MG63 (cell line): ENCODE data around the gene PITX2. TPM values are rescaled to one million over a fixed set of nuclear protein-coding genes. Genes with fewer than 3 reads are reported as not detected.

ENCODE experiments used
- DNase-seq: peaks from one replicate; pipeline ENCODE4 v3.0.0-alpha.2; 2020
- H3K27me3 ChIP-seq: fragments of 250-450 bp; sonication (Bioruptor Pico); 2 replicates; pipeline ENCODE4 v1.5.1; 2020; ENCODE audit warnings: mild to moderate bottlenecking, moderate library complexity
- H3K36me3 ChIP-seq: fragments of 250-450 bp; sonication (Bioruptor Pico); 2 replicates; pipeline ENCODE4 v1.5.1; 2020; ENCODE audit warnings: mild to moderate bottlenecking, moderate library complexity
- H3K4me3 ChIP-seq: fragments of 250-450 bp; sonication (Bioruptor Pico); 2 replicates; pipeline ENCODE4 v1.5.1; 2020; ENCODE audit warnings: mild to moderate bottlenecking, moderate library complexity
- H3K9me3 ChIP-seq: fragments of 250-450 bp; sonication (Bioruptor Pico); 2 replicates; pipeline ENCODE4 v1.5.1; 2020; ENCODE audit warnings: mild to moderate bottlenecking, moderate library complexity
- total RNA-seq: library from RNA; depleted of rRNA; stranded (reverse); fragments of >200 nt; shearing (Covaris generic); gene quantifications from 2 replicates; pipeline ENCODE4 v1.2.3, GENCODE V29; 2014; ENCODE audit warnings: low replicate concordance

The PITX2 gene
- total RNA-seq, 1 experiment from 2014 or later: 6.7 TPM

DNA sequence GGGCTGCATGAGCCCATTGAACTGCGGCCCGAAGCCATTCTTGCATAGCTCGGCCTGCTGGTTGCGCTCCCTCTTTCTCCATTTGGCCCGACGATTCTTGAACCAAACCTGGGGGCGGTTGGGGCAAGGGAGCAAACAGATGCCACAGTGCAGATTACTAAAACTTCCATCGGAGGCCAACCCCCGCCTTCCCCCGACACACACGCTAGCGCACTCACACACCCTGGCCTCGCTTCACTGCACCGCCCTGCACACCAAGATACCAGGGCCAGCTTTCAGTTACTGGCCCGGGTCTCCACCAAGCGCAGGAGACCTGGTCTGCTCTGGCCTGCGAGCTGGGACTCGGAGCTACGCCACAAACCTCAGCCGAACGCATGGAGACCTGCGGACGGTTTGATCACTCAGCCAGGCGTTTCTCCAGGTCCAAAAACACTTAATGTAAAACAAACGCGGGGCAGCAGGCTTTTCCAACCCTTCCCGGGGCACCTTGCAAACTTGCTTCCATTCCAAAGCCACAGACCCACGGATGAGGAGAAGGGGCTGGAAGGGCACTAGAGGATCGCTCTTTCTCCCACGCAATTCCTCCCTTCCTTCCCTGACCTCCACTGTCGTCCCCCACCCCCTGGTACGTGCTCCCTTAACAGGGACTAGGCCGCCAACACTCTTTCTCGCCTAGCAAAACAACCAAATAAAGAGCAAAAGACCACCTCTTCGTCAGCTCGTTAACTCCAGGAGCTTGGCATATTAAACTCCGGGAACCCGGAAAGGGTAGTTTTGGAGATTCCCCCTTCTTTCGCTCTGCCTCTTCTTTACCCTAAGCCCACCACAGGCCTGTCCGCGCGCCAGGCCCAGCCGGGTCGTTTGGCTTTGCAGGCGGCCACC, 4.1 kb downstream of the PITX2 start:
- Histone ChIP-seq H3K36me3 (no peaks in the 10 kb centered on the region), H3K27me3 (no peaks in the 10 kb centered on the region), H3K9me3 (no peaks in the 10 kb centered on the region), H3K4me3 (peak overlapping the region; percentile 26)
- DNase-seq: no peak

DNA sequence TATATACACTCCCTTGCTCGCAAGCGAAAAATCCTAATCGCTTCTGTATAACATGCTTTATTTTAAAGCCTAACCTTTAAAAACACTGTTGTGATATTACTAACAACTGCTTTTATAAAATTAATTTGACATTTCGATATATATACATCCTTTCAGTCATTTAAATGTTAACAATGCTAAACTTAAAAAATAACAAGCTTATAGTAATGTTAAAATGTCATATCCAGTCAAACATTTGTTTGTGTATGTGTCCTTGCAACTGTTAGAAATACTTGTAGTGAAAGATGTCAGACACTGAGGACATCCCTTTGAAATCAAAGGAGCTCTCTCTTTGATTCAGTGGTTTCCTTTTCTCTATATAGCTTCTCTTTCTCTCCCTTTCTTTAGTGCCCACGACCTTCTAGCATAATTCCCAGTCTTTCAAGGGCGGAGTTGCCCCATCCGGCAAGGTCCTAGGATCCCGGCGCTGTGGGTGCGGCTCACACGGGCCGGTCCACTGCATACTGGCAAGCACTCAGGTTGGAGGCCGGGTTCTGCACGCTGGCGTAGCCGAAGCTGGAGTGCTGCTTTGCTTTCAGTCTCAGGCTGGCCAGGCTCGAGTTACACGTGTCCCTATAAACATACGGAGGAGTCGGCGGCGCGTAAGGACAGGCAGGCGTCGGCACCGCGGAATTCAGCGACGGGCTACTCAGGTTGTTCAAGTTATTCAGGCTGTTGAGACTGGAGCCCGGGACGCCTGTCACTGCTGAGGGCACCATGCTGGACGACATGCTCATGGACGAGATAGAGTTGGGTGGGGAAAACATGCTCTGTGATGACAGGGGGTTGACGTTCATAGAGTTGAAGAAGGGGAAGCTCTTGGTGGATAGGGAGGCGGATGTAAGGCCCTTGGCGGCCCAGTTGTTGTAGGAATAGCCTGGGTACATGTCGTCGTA, 5.0 kb downstream of the PITX2 start:
- Histone ChIP-seq H3K36me3 (no peaks in the 10 kb centered on the region), H3K27me3 (no peaks in the 10 kb centered on the region), H3K4me3 (no peak overlapping the region)

DNA sequence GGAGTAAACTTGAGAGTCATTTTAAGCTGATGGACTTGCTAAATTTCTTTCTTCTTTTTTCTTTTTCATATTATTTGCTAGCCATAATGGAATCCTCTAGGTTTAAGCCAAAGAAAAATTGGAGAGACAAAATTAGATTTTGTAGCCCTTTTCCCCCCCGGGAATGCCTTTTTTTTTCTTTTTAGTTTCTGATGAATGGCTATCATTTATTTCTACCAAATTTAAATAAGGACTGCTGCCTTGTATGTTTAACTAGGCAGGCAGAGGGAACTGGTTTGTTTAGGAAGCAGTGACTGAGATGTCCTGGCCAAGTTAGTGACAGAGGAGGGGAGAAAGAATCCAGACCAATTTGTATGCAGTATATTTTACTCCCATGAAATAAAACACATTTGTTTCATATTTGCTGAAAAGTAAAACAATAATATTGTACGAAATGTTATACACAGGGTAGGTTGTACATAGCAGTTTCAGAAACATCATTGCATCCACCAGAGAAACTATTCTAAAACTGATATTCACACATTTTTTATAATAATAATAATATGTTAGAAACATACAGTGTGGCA, 5.7 kb downstream of the PITX2 start:
- no peak for DNase-seq
- no peaks in the 10 kb centered on the region for H3K9me3 ChIP-seq
- no peak overlapping the region for H3K4me3 ChIP-seq
- H3K36me3 ChIP-seq: no peaks in the 10 kb centered on the region
- H3K27me3 ChIP-seq: no peaks in the 10 kb centered on the region

More for the DNA sequence above, 5.0 kb downstream of the PITX2 start:
- no peaks in the 10 kb centered on the region for H3K9me3 ChIP-seq
- DNase-seq: no peak

DNA sequence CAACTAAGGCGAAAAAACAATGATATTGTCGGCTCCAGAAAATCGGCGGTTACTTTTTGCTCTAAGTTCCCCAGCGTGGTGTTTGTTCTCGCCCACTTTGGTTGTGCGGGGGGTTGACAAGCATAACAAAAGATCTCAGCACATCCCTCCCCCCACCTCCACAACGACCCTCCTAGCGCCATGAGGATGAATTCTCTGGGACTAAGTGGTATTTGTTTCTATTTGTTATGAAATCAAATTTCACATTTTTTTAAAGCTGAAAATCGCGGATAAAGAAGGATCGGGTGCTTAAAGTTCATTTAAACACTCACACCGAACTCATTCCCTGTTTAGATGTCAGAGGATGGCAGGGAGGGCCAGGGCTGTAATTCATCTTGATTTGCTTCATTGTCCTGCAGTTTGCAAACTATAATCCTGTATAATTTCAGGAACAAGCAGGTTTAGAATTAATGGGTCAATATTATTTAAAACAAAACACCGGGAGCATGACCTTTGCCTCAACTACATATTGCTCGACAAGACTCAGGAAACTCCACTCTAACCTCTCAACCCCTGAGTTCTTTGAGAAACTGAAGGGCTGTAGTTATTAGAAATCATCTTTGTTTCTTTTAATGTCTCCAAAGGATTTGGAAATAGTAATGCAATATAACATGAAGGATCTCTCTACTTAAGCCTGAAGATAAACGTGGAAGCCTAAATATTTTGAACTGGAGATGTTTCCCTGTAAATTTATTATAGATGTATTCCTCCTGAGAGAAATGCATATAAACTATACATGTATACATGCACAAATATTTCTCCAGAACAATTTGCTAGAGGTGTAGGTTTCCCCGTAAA, 6.4 kb downstream of the PITX2 start:
- no peaks in the 10 kb centered on the region for H3K27me3 ChIP-seq
- DNase-seq: no peak
- H3K36me3 ChIP-seq: no peaks in the 10 kb centered on the region
- H3K9me3 ChIP-seq: no peaks in the 10 kb centered on the region
- no peak overlapping the region for H3K4me3 ChIP-seq

DNA sequence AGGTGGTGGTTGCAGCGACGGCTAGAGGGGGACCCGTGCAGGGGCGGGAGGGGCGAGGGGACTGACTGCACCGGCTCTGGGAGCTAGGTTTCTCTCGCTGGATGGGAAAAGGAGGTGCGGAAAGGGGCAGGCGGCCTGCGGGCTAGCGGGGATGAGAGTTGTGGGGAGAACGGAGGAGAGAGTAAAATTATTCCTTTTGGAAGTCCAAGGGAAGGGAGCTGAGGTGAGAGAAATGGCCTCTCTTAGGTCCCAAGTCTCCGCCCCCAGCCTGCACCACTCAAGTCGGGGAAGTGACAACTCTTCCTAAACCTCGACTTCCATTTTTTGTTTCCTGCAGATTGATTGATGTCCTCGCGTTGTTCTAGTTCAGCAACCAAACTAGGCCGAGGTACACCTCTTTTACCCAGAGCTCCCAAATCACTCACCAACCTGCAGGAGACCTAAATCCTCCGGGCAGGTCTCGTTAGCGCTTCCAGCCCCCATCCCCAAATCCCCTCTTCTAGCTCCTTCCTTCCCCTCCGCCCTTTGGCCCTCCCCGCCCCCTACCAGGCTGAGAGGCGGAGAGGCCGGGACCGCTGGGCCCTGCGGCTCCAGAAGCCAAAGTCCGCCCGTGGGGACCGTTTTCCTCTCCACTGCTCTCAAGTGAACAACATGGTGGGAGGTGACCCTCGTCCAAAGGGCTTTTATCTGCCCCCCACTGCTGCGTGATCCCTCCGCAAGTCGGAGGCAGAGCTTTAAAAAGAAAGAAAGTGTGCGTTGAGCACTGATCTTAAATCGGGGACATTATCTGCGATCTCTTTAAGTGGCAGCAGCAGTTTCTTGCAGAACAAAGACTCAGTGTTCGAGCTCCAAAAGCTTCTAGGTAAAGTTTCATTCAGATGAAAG, 7.3 kb downstream of the PITX2 start:
- Histone ChIP-seq H3K27me3 (no peaks in the 10 kb centered on the region), H3K9me3 (no peaks in the 10 kb centered on the region), H3K36me3 (no peaks in the 10 kb centered on the region), H3K4me3 (no peak overlapping the region)
- no peak for DNase-seq

DNA sequence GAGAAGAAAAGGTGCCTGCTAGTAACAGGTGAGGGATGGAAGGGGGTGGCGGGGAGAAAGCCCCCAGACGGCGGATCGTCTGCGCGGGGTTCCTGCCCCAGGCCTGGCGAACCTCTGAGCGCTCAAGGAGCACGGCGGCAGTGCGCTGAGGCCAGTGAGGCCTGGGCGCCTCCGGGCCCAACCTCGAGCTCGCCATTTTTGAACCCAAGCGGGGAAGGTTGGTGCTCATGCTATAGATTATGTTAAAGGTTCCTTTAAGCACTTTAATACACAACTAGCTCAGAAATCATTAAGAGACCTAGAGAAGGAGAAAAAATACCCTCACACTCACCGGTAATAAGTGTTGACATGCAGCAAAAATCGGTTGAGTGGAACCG, 7.9 kb downstream of the PITX2 start:
- no peak overlapping the region for H3K4me3 ChIP-seq
- no peaks in the 10 kb centered on the region for H3K27me3 ChIP-seq
- DNase-seq: no peak

DNA sequence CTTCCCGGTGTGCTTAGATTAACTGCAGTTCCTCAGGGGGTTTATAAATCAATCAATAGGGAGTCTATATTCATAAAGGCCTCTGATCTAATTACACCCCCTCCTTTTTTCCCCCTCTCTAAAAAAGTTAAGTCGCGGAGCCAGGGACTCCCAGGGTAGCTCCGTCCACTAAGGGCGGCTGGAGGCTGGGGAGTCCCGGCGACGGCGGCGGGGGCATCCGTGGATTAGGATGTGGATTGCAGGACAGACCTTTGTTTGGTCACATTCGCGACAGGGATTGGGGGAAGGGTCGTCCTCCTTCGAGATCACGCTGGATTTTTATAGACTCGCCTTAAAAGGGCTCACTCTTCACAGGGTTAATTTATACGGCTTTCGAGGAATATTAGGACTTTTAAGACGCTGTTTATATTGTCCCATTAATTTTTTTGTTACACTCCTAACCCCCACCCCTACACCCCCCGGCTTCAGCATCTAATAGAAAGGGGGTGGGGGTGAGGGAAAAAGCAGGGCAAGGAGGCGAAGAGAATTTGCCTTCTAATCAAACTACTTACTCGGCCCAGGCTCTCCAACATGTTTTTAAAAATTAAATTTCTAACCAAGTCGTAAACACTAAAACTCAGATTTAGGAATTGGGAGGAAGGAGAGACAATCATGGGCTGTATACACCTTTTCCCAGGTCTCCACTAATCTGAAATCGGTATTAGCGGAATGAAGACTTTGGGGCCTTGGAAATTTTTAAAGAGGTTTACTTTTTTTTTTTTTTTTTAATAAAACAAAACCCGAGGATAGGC, 8.5 kb downstream of the PITX2 start:
- no peaks in the 10 kb centered on the region for H3K27me3 ChIP-seq
- DNase-seq: no peak
- H3K36me3 ChIP-seq: no peaks in the 10 kb centered on the region
- H3K9me3 ChIP-seq: no peaks in the 10 kb centered on the region
- H3K4me3 ChIP-seq: no peak overlapping the region

More for the DNA sequence above, 7.9 kb downstream of the PITX2 start:
- Histone ChIP-seq H3K9me3 (no peaks in the 10 kb centered on the region), H3K36me3 (no peaks in the 10 kb centered on the region)

DNA sequence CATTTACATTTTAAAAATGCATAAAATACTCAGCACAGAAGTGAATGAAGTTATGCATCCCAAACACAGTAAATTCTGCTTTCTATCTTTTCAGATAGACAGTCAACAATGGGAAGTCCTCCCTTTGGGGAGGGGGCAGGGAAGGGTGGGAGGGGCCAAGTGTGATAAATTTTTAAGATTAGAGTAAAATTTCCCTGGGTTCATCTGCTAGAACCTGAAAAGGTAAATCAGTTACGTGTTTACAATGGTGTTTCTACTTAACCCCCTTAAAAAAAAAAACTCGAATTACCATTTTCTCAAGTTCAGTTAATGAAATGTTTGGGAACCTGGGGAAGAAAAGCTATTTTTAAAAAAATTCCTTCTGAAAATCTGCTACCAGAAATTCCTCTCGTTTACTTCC, 9.1 kb downstream of the PITX2 start:
- Histone ChIP-seq H3K9me3 (no peaks in the 10 kb centered on the region), H3K36me3 (no peaks in the 10 kb centered on the region), H3K4me3 (no peak overlapping the region), H3K27me3 (no peaks in the 10 kb centered on the region)
- no peak for DNase-seq

DNA sequence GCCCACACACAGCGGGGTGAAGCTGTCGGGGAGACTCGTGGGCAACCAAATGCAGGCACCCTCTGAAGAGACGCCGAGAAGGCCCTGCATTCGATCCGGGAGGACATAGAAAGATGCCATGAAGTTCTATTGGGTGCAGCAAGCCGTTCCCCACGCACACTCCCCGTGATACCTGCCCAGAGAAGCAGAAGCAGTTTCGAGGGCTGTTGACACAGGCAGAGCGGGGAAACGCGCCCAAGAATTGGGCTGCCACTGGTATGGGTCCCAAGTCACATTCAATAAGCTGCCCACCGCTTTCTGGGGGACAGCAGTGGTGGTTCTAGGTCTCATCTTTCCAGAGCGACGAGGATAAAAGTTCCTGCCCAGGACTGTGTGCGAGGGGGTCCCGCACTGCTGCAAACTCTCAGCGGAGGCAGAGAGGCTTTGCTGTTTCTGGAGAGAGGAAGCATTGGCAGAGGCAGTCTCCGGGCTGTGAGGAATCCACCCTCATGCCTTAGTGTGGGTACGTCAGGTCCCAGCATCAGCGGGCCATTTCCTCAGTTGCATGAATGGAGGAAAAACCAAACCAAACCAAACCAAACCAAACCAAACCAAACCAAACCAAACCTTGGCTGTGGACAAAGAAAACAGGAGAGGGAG, 10.1 kb downstream of the PITX2 start:
- DNase-seq: no peak
- Histone ChIP-seq H3K4me3 (no peak overlapping the region), H3K27me3 (no peaks in the 10 kb centered on the region), H3K36me3 (no peaks in the 10 kb centered on the region), H3K9me3 (no peaks in the 10 kb centered on the region)

DNA sequence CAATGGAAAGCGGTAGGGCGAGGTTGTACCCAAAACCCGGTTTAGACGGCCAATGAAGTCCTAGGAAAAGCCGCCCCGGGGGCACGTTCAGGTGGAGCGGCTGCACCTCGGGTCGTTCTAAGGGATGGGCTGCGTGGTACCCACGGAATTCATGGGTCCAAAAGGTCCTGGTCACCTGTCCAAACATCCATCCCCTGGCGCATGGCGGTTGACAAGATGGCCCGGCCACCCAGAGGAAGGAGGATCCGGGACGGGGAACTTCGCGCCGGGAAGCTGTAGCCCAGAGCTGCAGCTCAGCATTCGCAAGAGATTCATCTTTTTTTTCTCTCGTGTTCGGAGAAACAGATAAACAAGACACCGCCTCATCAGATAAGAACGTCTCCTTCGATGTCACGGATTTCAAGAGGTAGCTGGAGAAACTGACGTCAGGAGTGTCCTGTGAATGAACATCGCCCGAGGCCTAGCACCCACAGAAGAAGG, 10.9 kb downstream of the PITX2 start:
- Histone ChIP-seq H3K4me3 (no peak overlapping the region), H3K27me3 (no peaks in the 10 kb centered on the region), H3K36me3 (no peaks in the 10 kb centered on the region), H3K9me3 (no peaks in the 10 kb centered on the region)
- DNase-seq: no peak

DNA sequence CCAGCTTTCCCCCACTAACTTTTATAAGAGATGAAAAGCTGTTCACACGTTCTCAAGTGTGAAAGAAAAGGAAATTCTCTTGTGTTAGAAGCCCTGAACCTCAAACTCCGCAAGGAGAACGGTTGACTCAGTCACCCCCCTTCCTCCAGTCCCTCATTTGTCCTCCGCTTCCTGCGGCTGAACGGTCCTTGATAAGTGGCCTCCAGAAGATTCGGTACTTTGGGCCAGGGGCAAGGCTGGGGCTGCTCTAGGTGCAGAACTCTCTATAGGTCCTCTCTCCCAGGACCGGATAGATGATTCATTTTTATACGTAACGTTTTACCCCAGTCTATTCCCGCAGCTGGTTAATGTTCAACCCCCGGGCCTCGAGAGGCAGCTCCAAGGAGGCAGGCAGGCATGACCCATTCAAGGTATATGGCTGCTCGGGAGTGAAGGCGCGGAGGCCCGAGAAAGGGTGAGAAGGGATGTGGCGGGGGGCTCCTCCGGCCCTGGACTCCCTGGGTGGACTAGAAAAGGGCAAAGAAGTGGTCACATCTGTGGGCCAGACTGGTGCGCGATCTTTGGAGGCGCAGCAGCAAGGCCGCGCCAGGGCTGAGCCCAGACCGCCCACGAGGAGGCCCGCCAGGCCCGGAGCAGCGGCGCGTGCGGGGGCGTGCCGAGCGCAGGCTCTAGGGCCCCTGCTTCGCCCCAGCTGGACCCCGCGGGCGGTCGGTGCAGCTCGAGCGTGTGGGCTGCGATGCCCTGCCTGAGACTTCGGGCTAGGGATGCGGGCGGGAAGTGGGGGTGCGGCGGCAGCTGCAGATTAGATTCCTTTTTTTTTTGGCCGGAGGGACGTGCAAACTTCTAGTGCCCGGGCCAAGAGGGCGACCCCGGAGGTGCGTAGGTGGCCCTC, 11.7 kb downstream of the PITX2 start:
- Histone ChIP-seq H3K27me3 (no peaks in the 10 kb centered on the region), H3K4me3 (no peak overlapping the region), H3K36me3 (no peaks in the 10 kb centered on the region), H3K9me3 (no peaks in the 10 kb centered on the region)
- no peak for DNase-seq

DNA sequence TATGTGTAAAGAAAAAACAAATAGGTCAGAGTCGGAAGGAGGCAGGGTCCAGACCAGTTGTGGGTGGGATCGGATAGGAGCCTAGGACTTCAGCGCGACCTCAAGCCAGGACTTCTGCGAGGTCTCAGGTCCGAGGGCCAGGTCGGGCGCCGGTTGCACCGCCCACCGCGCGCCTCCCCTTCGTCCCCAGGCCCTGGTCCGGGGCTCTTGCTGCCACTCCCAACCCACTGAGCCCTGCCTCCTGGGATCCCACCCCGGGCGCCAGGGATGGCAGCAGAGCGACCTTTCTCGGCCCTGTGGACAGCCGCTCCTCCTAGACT, 12.3 kb downstream of the PITX2 start:
- no peak for DNase-seq
- Histone ChIP-seq H3K27me3 (no peaks in the 10 kb centered on the region), H3K36me3 (no peaks in the 10 kb centered on the region), H3K9me3 (no peaks in the 10 kb centered on the region), H3K4me3 (no peak overlapping the region)

DNA sequence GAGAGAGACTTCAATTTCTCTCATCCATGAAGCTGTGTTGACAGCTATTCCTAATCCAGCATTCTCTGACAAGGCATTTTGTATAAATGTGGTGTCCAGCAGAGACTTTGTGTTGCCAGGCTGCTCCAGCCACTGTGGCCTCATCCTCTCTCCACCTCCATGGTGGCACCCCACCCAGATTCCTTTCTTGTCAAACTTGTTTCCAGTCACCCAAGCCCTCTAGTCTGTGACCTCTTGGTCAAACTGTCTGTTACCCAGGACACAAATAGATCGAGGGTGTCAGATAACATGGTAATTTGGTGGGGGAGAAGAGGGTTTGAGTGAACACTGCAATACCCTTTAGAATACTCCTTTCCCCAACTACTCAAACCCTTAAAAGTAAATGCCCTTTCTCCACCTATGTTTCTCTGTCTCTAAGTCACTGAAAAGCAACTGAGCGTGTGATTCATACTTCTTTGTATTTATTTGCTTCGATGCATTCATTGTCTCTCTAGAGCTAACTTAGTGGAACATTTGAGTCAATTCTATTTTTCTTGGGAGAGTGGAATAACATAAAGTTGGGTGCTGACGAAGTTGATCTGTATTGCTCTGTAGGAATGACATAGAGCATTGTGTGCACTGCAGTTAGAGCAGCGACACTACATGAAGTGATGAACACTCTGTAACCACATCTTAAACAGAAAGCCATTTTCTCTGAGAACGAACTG, 13.7 kb downstream of the PITX2 start:
- Histone ChIP-seq H3K4me3 (no peak overlapping the region), H3K36me3 (no peaks in the 10 kb centered on the region), H3K27me3 (no peaks in the 10 kb centered on the region), H3K9me3 (no peaks in the 10 kb centered on the region)
- DNase-seq: no peak
